ENCODE measurements around the gene OR2A25. TPM values are rescaled to one million over a fixed set of nuclear protein-coding genes. Genes with fewer than 3 reads are reported as not detected.

OR2A25 gene
- polyA plus RNA-seq, 2 of the 4 experiments (the other 2 are of a cell fraction): not detected

DNA sequence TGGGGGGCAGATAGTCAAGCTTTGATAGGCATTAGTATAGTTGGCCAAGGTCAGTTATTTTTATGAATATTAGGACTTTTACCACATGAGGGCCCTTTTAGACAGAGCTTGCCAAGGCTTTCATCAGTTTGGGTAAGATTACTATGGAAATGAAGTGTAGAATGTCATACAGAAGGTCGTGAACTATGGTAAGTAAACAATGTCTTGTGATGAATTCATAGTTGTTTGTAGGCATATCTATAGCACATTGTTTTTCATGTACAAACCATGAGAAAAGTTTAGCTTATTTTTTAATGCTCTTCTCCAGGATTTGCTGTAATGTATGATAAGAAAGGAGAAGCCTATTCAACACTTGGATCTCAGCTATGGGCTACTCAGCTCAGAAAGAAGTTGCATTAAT is 44.0 kb downstream of the OR2A25 start:
- WGBS (ENCODE audit: missing lambda C conversion rate): 0% methylated on average over 1 of the region's 1 CpG
- H3K4me1 ChIP-seq: no peaks in the 10 kb centered on the region
- no peak for DNase-seq (ENCODE audit: low read depth in 1 of 2, low spot score in 1 of 2)

GRCh38 chr7:144118341-144118740 is 48.7 kb downstream of the OR2A25 start:
- Histone ChIP-seq H3K27ac (no peak overlapping the region), H3K4me2 (no peak overlapping the region), H3K4me3 (no peak overlapping the region), H3K9me3 (no peaks in the 10 kb centered on the region), H3K4me1 (no peaks in the 10 kb centered on the region)
- ChIA-PET CTCF (no interaction called here), POLR2A (no interaction called here)
- ATAC-seq (no peak), FAIRE-seq (no peak), DNase-seq (ENCODE audit: low read depth in 1 of 2, low spot score in 1 of 2) (no peak)
- 12% methylated on average over 7 of the region's 8 CpGs for WGBS (ENCODE audit: missing lambda C conversion rate)
- TF ChIP-seq MYC (IDR thresholded peaks at IDR 0.05; ENCODE audit: borderline replicate concordance, low read length) (no peak), ZSCAN20 (CRISPR knock-in tag; IDR thresholded peaks at IDR 0.05) (no peak), FOSL2 (IDR thresholded peaks at IDR 0.05) (no peak), FOSL2 (CRISPR knock-in tag; IDR thresholded peaks at IDR 0.05) (no peak), ZFP36 (IDR thresholded peaks at IDR 0.05; ENCODE audit: borderline replicate concordance, partially characterized antibody) (no peak), RNF2 (IDR thresholded peaks at IDR 0.05; ENCODE audit: borderline replicate concordance, low read depth) (no peak), HOXA7 (CRISPR knock-in tag; IDR thresholded peaks at IDR 0.05) (no peak), HMGXB4 (CRISPR knock-in tag; IDR thresholded peaks at IDR 0.05; ENCODE audit: borderline replicate concordance) (no peak)
- TF ChIP-seq, protein P1, sequence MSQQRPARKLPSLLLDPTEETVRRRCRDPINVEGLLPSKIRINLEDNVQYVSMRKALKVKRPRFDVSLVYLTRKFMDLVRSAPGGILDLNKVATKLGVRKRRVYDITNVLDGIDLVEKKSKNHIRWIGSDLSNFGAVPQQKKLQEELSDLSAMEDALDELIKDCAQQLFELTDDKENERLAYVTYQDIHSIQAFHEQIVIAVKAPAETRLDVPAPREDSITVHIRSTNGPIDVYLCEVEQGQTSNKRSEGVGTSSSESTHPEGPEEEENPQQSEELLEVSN (IDR thresholded peaks at IDR 0.05; ENCODE audit: borderline replicate concordance, low read depth): no peak

More for the DNA sequence above, 44.0 kb downstream of the OR2A25 start:
- ATAC-seq: no peak
- no peak overlapping the region for H3K27ac ChIP-seq
- ChIA-PET CTCF (no interaction called here), POLR2A (no interaction called here)
- no peak overlapping the region for H3K4me3 ChIP-seq
- H3K9me3 ChIP-seq: no peaks in the 10 kb centered on the region
- TF ChIP-seq HMGXB4 (CRISPR knock-in tag; IDR thresholded peaks at IDR 0.05; ENCODE audit: borderline replicate concordance) (no peak), MYC (IDR thresholded peaks at IDR 0.05; ENCODE audit: borderline replicate concordance, low read length) (no peak), ZFP36 (IDR thresholded peaks at IDR 0.05; ENCODE audit: borderline replicate concordance, partially characterized antibody) (no peak), HEYL (CRISPR knock-in tag; IDR thresholded peaks at IDR 0.05) (no peak), JUNB (IDR thresholded peaks at IDR 0.05) (no peak), ESRRA (IDR thresholded peaks at IDR 0.05; ENCODE audit: borderline replicate concordance, low read length) (no peak), ZSCAN20 (CRISPR knock-in tag; IDR thresholded peaks at IDR 0.05) (no peak), MAFK (IDR thresholded peaks at IDR 0.05; ENCODE audit: partially characterized antibody) (no peak), POLR2AphosphoS2 (conservative IDR thresholded peaks at IDR 0.05; ENCODE audit: low read length) (no peak), TP53 (CRISPR knock-in tag; IDR thresholded peaks at IDR 0.05) (no peak), RAD21 (conservative IDR thresholded peaks at IDR 0.05 in 1 of 2, IDR thresholded peaks at IDR 0.05 in 1 of 2) (no peak)
- TF ChIP-seq, protein P1 (IDR thresholded peaks at IDR 0.05; ENCODE audit: borderline replicate concordance, low read depth): no peak
- no peak overlapping the region for H3K4me2 ChIP-seq
- FAIRE-seq: no peak

- H3K4me3 ChIP-seq: no peak within 1 kb of the TSS
- FAIRE-seq: no peak
- H3K4me2 ChIP-seq: no peak within 1 kb of the TSS
- DNase-seq (ENCODE audit: low read depth in 1 of 2, low spot score in 1 of 2): no peak
- H3K27ac ChIP-seq: no peak within 1 kb of the TSS
- H3K4me1 ChIP-seq: no peaks in the 10 kb centered on the region
- no peak for ATAC-seq
- no peaks in the 10 kb centered on the region for H3K9me3 ChIP-seq
- ChIA-PET CTCF (no interaction called here), POLR2A (no interaction called here)
- WGBS (ENCODE audit: missing lambda C conversion rate): 14% methylated on average over 1 of the region's 1 CpG
- TF ChIP-seq NPAS2 (CRISPR knock-in tag; IDR thresholded peaks at IDR 0.05; ENCODE audit: borderline replicate concordance): no peak
- TF ChIP-seq POLR2AphosphoS2 (conservative IDR thresholded peaks at IDR 0.05; ENCODE audit: low read length): no peak
- TF ChIP-seq, protein P2, sequence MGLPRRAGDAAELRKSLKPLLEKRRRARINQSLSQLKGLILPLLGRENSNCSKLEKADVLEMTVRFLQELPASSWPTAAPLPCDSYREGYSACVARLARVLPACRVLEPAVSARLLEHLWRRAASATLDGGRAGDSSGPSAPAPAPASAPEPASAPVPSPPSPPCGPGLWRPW (IDR thresholded peaks at IDR 0.05): no peak
- TF ChIP-seq SMC3 (IDR thresholded peaks at IDR 0.05): no peak
- no peak for TF ChIP-seq CHD2 (IDR thresholded peaks at IDR 0.05; ENCODE audit: low read length, partially characterized antibody)
- no peak for TF ChIP-seq RNF2 (IDR thresholded peaks at IDR 0.05; ENCODE audit: borderline replicate concordance, low read depth)
- no peak for TF ChIP-seq EHMT2 (IDR thresholded peaks at IDR 0.05; ENCODE audit: low read depth)
- TF ChIP-seq BHLHE40 (IDR thresholded peaks at IDR 0.05; ENCODE audit: low read depth, low read length): no peak
- no peak for TF ChIP-seq PHF8 (IDR thresholded peaks at IDR 0.05; ENCODE audit: borderline replicate concordance, low read depth)
- TF ChIP-seq KDM5A (IDR thresholded peaks at IDR 0.05): no peak
- TF ChIP-seq ELK1 (IDR thresholded peaks at IDR 0.05; ENCODE audit: low read depth, low read length): no peak
- no peak for TF ChIP-seq MYC (IDR thresholded peaks at IDR 0.05; ENCODE audit: borderline replicate concordance, low read length)
- TF ChIP-seq TFCP2L1 (CRISPR knock-in tag; IDR thresholded peaks at IDR 0.05): no peak
- no peak for TF ChIP-seq RFX5 (IDR thresholded peaks at IDR 0.05)
- no peak for TF ChIP-seq HDAC2 (IDR thresholded peaks at IDR 0.05)
Measured at GRCh38 chr7:144122876-144123275, 53.3 kb downstream of the OR2A25 start, which contains the start of gene OR2A14. Gene OR2A14, plus strand, starts transcription at chr7:144123176. Its CDS starts 5,937 bp downstream, at chr7:144129113.
